HEK293T (cell line): Measurements from ENCODE around the gene CYP26C1.

ENCODE experiments used
- ARNT ChIP-seq: fragments of 450-650 bp; IDR thresholded peaks from 2 replicates; pipeline ENCODE4 v1.6.1; 2017; ENCODE audit warnings: mild to moderate bottlenecking
- BHLHE40 ChIP-seq: fragments of 450-650 bp; IDR thresholded peaks from 2 replicates; pipeline ENCODE4 v1.6.1; 2016; ENCODE audit warnings: mild to moderate bottlenecking, moderate library complexity, borderline replicate concordance
- FOXA1 ChIP-seq: fragments of 450-650 bp; IDR thresholded peaks from 2 replicates; pipeline ENCODE4 v1.6.1; 2016; ENCODE audit warnings: mild to moderate bottlenecking
- FOXK2 ChIP-seq: fragments of 450-650 bp; IDR thresholded peaks from 2 replicates; pipeline ENCODE4 v1.6.1; 2016; ENCODE audit warnings: mild to moderate bottlenecking
- FOXM1 ChIP-seq: fragments of 450-650 bp; IDR thresholded peaks from 2 replicates; pipeline ENCODE4 v1.6.1; 2017; ENCODE audit warnings: mild to moderate bottlenecking, borderline replicate concordance
- HDGF ChIP-seq: fragments of 450-650 bp; IDR thresholded peaks from 2 replicates; pipeline ENCODE4 v1.6.1; 2017; ENCODE audit warnings: antibody characterized with exemption, borderline replicate concordance
- LEF1 ChIP-seq: fragments of 450-650 bp; IDR thresholded peaks from 2 replicates; pipeline ENCODE4 v1.6.1; 2017; ENCODE audit warnings: mild to moderate bottlenecking, borderline replicate concordance
- PKNOX1 ChIP-seq: fragments of 450-650 bp; IDR thresholded peaks from 2 replicates; pipeline ENCODE4 v1.6.1; 2016
- SP1 ChIP-seq: fragments of 450-650 bp; IDR thresholded peaks from 2 replicates; pipeline ENCODE4 v1.6.1; 2017

GRCh38 chr10:93039110-93039509 lies 21.5 kb upstream of the CYP26C1 start:
- no peak for TF ChIP-seq FOXK2
- no peak for TF ChIP-seq BHLHE40
- TF ChIP-seq ARNT, result no peak
- TF ChIP-seq HDGF, result no peak
- no peak for TF ChIP-seq PKNOX1
- TF ChIP-seq LEF1, result no peak
- no peak for TF ChIP-seq FOXA1
- TF ChIP-seq FOXM1, result no peak
- no peak for TF ChIP-seq SP1
